ENCODE measurements around the gene CD2.

Gene CD2

GRCh38 chr1:116709666-116710167 is 44.5 kb upstream of the CD2 start:
- TF ChIP-seq POLR2AphosphoS5 (IDR thresholded peaks at IDR 0.05; ENCODE audit: low read depth, low read length) (no peak), TAF1 (IDR thresholded peaks at IDR 0.05; ENCODE audit: borderline replicate concordance, insufficient read depth, low read length) (no peak), FOXP2 (optimal IDR thresholded peaks at IDR 0.05; ENCODE audit: borderline replicate concordance, extremely low read depth, extremely low read length, insufficient read depth) (no peak), REST (IDR thresholded peaks at IDR 0.05; ENCODE audit: insufficient read depth in 1 of 2, low read depth in 2 of 2, low read length in 2 of 2) (no peak), SIN3A (IDR thresholded peaks at IDR 0.05; ENCODE audit: borderline replicate concordance, insufficient read depth, low read length) (no peak)

DNA sequence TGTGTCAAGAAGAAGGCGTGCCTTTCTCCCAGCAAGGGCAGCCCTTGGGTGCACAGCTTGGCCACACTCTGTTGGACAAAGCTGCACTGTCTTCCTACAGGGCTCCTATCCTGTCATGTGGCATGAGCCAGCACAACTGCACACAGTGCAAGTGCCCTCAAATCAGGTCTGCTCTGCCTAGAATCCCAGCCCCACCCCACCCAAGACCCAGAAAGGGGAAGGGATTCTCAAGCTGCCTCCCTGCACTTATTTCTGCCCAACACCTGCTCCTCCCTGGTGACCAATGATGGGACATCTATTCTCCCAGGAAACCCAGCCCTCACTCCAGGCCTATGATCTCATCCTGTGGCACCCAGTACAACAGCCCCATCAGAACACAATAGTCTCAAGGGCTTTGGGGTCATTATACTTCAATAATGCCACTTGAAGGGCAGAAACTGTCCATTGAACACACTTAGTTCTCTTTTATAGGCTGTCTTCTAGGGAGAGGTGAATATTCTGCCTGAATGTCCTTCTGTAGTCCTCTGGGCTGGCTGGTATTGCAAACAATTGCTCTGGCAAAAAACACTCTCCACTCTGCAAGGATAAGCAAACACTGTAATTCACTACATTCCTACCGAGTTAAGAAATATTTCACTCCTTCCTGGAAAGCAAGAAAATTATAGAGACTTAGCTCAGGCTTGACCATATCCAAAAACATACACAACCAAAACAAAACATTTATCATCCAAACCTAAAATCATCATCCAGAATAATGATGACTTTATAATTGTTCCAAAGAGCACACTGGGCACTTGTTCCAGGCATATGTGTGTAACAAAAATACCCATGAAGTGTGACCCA is 43.6 kb upstream of the CD2 start:
- TF ChIP-seq TAF1 (IDR thresholded peaks at IDR 0.05; ENCODE audit: borderline replicate concordance, insufficient read depth, low read length) (no peak), REST (IDR thresholded peaks at IDR 0.05; ENCODE audit: insufficient read depth in 1 of 2, low read depth in 2 of 2, low read length in 2 of 2) (no peak)

DNA sequence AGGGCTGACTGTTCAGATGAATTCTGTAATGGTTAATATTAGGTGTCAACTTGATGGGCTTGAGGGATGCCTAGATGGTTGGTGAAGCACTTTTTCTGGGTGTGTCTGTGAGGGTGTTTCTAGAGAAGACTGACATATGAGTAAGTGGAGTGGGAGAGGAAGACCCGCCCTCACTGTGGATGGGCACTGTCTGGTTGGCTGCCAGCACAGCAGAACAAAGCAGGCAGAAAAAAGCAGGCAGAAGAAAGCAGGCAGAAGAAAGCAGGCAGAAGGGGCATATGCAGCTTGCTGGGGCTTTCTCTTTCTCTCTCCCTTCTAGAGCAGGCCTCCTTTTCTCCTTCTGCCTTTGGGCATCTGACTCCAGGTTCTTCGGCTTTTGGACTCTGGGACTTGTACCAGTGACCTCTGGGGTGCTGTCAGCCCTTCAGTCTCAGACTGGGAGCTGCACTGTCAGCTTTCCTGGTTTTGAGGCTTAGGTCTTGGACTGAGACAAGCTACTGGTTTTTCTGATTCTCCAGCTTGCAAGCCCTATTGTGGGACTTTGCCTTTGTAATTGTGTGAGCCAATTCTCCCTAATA is 42.9 kb upstream of the CD2 start:
- TF ChIP-seq TAF1 (IDR thresholded peaks at IDR 0.05; ENCODE audit: borderline replicate concordance, insufficient read depth, low read length) = no peak

GRCh38 chr1:116712510-116712909 is 41.7 kb upstream of the CD2 start:
- TF ChIP-seq TAF1 (IDR thresholded peaks at IDR 0.05; ENCODE audit: borderline replicate concordance, insufficient read depth, low read length) = no peak
- TF ChIP-seq FOXP2 (optimal IDR thresholded peaks at IDR 0.05; ENCODE audit: borderline replicate concordance, extremely low read depth, extremely low read length, insufficient read depth) = no peak
- TF ChIP-seq POLR2AphosphoS5 (IDR thresholded peaks at IDR 0.05; ENCODE audit: low read depth, low read length) = no peak
- TF ChIP-seq REST (IDR thresholded peaks at IDR 0.05; ENCODE audit: insufficient read depth in 1 of 2, low read depth in 2 of 2, low read length in 2 of 2) = no peak
- TF ChIP-seq SIN3A (IDR thresholded peaks at IDR 0.05; ENCODE audit: borderline replicate concordance, insufficient read depth, low read length) = no peak

DNA sequence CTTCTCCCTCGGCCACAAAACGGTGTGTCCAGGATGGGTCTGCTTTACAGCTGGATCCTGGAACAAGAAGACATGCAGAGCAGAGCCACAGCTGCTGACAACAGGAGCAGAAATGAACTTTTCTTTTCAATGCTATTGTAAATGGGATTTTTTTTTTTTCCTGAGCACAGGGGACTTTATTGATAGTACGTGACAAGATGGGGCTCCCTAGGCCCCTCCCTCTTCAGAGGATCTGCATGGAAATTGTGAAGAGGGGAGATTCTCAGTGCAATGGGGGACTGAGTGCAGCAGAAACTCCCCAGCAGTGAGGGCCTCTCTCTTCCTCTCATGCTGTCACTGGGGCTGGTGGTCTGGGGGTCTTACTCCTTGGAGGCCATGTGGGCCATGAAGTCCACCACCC is 40.8 kb upstream of the CD2 start:
- no peak for TF ChIP-seq SIN3A (IDR thresholded peaks at IDR 0.05; ENCODE audit: borderline replicate concordance, insufficient read depth, low read length)
- TF ChIP-seq POLR2AphosphoS5 (IDR thresholded peaks at IDR 0.05; ENCODE audit: low read depth, low read length) = no peak
- TF ChIP-seq REST (IDR thresholded peaks at IDR 0.05; ENCODE audit: insufficient read depth in 1 of 2, low read depth in 2 of 2, low read length in 2 of 2) = no peak
- no peak for TF ChIP-seq FOXP2 (optimal IDR thresholded peaks at IDR 0.05; ENCODE audit: borderline replicate concordance, extremely low read depth, extremely low read length, insufficient read depth)
- TF ChIP-seq TAF1 (IDR thresholded peaks at IDR 0.05; ENCODE audit: borderline replicate concordance, insufficient read depth, low read length) = no peak
